H1 (cell line): ENCODE measurements around the gene FREM1. TPM values are rescaled to one million over a fixed set of nuclear protein-coding genes. Genes with fewer than 3 reads are reported as not detected.

Source experiments
- CTCF ChIA-PET: fragments of 300-600 bp; sonication (Branson Sonifier 250); formaldehyde crosslinking; loops from one replicate; lab custom pipeline; 2021; ENCODE audit not compliant: partially characterized antibody; lab: Charles Lee
- POLR2A ChIA-PET: fragments of 300-600 bp; sonication (Branson Sonifier 250); formaldehyde crosslinking; loops from one replicate; lab custom pipeline; 2021; ENCODE audit warnings: inconsistent platforms; ENCODE audit not compliant: partially characterized antibody; lab: Charles Lee
- DNase-seq, 2 experiments: peaks; one replicate each; pipeline versions ENCODE4 v3.0.0 to v3.0.0-alpha.2; 2010 to 2022; ENCODE audit warnings: low spot score in 2 of 2, low read depth in 1 of 2, mixed read lengths in 1 of 2
- FAIRE-seq: peaks from 2 replicates; lab custom pipeline; 2011; peaks lifted over from hg19 to GRCh38; lab: Jason Lieb, UNC
- H2AFZ ChIP-seq: 2 replicates; pipeline ENCODE4 v1.8.1; 2012; ENCODE audit warnings: low read length, inconsistent platforms
- H2AK5ac ChIP-seq: 2 replicates; pipeline ENCODE4 v1.6.1; 2013; ENCODE audit warnings: low read depth, low read length
- H2BK120ac ChIP-seq: replicated peaks from 2 replicates; pipeline ENCODE3; 2013; ENCODE audit warnings: low read depth, low read length, inconsistent platforms
- H2BK12ac ChIP-seq: 2 replicates; pipeline ENCODE4 v1.6.1; 2013; ENCODE audit warnings: low read depth, low read length
- H2BK15ac ChIP-seq: 2 replicates; pipeline ENCODE4 v1.6.1; 2013; ENCODE audit warnings: low read length
- H2BK20ac ChIP-seq: 2 replicates; pipeline ENCODE4 v1.6.1; 2013; ENCODE audit warnings: low read length
- H2BK5ac ChIP-seq: 2 replicates; pipeline ENCODE4 v1.6.1; 2013; ENCODE audit warnings: low read depth, low read length
- H3K14ac ChIP-seq: 2 replicates; pipeline ENCODE4 v1.6.1; 2013; ENCODE audit warnings: inconsistent platforms; ENCODE audit not compliant: insufficient read length
- H3K18ac ChIP-seq: 2 replicates; pipeline ENCODE4 v1.6.1; 2013; ENCODE audit warnings: low read length; ENCODE audit errors: extremely low read depth
- H3K23ac ChIP-seq: 2 replicates; pipeline ENCODE4 v1.6.1; 2013; ENCODE audit warnings: inconsistent platforms; ENCODE audit not compliant: insufficient read length
- H3K23me2 ChIP-seq: 2 replicates; pipeline ENCODE4 v1.6.1; 2013; ENCODE audit warnings: low read depth, low read length
- H3K27ac ChIP-seq: 2 replicates; pipeline ENCODE4 v1.6.1; 2011; ENCODE audit warnings: low read depth, low read length, inconsistent platforms
- H3K27me3 ChIP-seq, 4 experiments: replicated peaks in 1 of 4; 1 replicate in 1 of 4; 2 replicates in 3 of 4; pipeline versions ENCODE4 v1.6.1 to v1.8.1; 2011 to 2013; ENCODE audit warnings: low read length in 3 of 4, mild to moderate bottlenecking in 3 of 4, inconsistent platforms in 2 of 4, mixed read lengths in 2 of 4, moderate library complexity in 1 of 4; ENCODE audit not compliant: control insufficient read depth in 3 of 4, insufficient read depth in 3 of 4; ENCODE audit errors: extremely low read depth in 1 of 4
- H3K36me3 ChIP-seq, 4 experiments: 2 replicates each; pipeline versions ENCODE4 v1.6.1 to v1.8.1; 2011 to 2013; ENCODE audit warnings: mild to moderate bottlenecking in 4 of 4, low read length in 3 of 4, moderate library complexity in 2 of 4, control low read depth in 1 of 4, inconsistent platforms in 1 of 4; ENCODE audit not compliant: insufficient read depth in 4 of 4, control insufficient read depth in 2 of 4
- H3K4ac ChIP-seq: replicated peaks from 2 replicates; pipeline ENCODE3; 2013; ENCODE audit warnings: low read length, low read depth, mixed read lengths, inconsistent platforms; ENCODE audit not compliant: insufficient read length
- H3K4me1 ChIP-seq, 4 experiments: replicated peaks in 1 of 4; 1 replicate in 1 of 4; 2 replicates in 3 of 4; pipeline versions ENCODE4 v1.6.1 to v1.8.1; 2011 to 2013; ENCODE audit warnings: low read length in 3 of 4, inconsistent platforms in 2 of 4, mixed read lengths in 1 of 4; ENCODE audit not compliant: insufficient read depth in 4 of 4, control insufficient read depth in 3 of 4
- H3K4me2 ChIP-seq, 2 experiments: 2 replicates each; pipeline versions ENCODE4 v1.6.1 to v1.8.1; 2011 to 2013; ENCODE audit warnings: low read depth in 2 of 2, low read length in 2 of 2, control low read depth in 1 of 2, inconsistent platforms in 1 of 2, mild to moderate bottlenecking in 1 of 2; ENCODE audit not compliant: insufficient read depth in 1 of 2
- H3K4me3 ChIP-seq, 4 experiments: fragments of 200-600, 300-600 bp in 1 of 4; sonication (generic), shearing (Covaris generic), sonication (Bioruptor Twin) in 1 of 4; 2 replicates each; pipeline versions ENCODE4 v1.5.1 to v1.8.1; 2011 to 2016; ENCODE audit warnings: low read length in 4 of 4, low read depth in 3 of 4, control low read depth in 2 of 4, inconsistent platforms in 2 of 4, mild to moderate bottlenecking in 2 of 4, mixed read lengths in 1 of 4, moderate library complexity in 1 of 4; ENCODE audit not compliant: insufficient read depth in 2 of 4; ENCODE audit errors: extremely low read depth in 1 of 4
- H3K56ac ChIP-seq: replicated peaks from 2 replicates; pipeline ENCODE3; 2013; ENCODE audit warnings: low read depth, mild to moderate bottlenecking, mixed read lengths, low read length, inconsistent platforms; ENCODE audit not compliant: insufficient read length
- H3K79me1 ChIP-seq: 2 replicates; pipeline ENCODE4 v1.6.1; 2013; ENCODE audit warnings: low read depth, low read length, control low read depth
- H3K79me2 ChIP-seq, 2 experiments: 2 replicates each; pipeline versions ENCODE4 v1.6.1 to v1.8.1; 2012 to 2013; ENCODE audit warnings: low read length in 2 of 2, mild to moderate bottlenecking in 2 of 2, inconsistent platforms in 1 of 2; ENCODE audit not compliant: insufficient read depth in 2 of 2, control insufficient read depth in 1 of 2
- H3K9ac ChIP-seq, 4 experiments: replicated peaks in 1 of 4; 1 replicate in 1 of 4; 2 replicates in 3 of 4; pipeline versions ENCODE4 v1.6.1 to v1.8.1; 2011 to 2013; ENCODE audit warnings: low read depth in 3 of 4, low read length in 3 of 4, control low read depth in 2 of 4, mild to moderate bottlenecking in 2 of 4, moderate library complexity in 2 of 4, inconsistent platforms in 1 of 4; ENCODE audit errors: extremely low read depth in 1 of 4
- H3K9me3 ChIP-seq, 2 experiments: 2 replicates each; pipeline versions ENCODE4 v1.6.1 to v1.8.1; 2012 to 2013; ENCODE audit warnings: mild to moderate bottlenecking in 2 of 2, moderate library complexity in 2 of 2, control low read depth in 1 of 2, inconsistent platforms in 1 of 2, low read depth in 1 of 2, low read length in 1 of 2, mixed read lengths in 1 of 2; ENCODE audit not compliant: insufficient read depth in 2 of 2
- H4K20me1 ChIP-seq, 2 experiments: replicated peaks in 1 of 2; 2 replicates each; pipeline versions ENCODE3 to v1.8.1; 2011 to 2013; ENCODE audit warnings: inconsistent platforms in 2 of 2, low read length in 2 of 2, mild to moderate bottlenecking in 1 of 2; ENCODE audit not compliant: insufficient read depth in 2 of 2, control insufficient read depth in 1 of 2
- H4K5ac ChIP-seq: 2 replicates; pipeline ENCODE4 v1.6.1; 2013; ENCODE audit warnings: low read length, low read depth, mixed read lengths, inconsistent platforms; ENCODE audit not compliant: insufficient read length
- H4K8ac ChIP-seq: 2 replicates; pipeline ENCODE4 v1.8.0; 2013; ENCODE audit warnings: mild to moderate bottlenecking, moderate library complexity, low read length, inconsistent platforms; ENCODE audit not compliant: insufficient read depth; ENCODE audit errors: extremely low read depth
- H4K91ac ChIP-seq: replicated peaks from 2 replicates; pipeline ENCODE3; 2013; ENCODE audit warnings: low read length, mixed read lengths, inconsistent platforms; ENCODE audit not compliant: insufficient read length
- BRCA1 ChIP-seq: IDR thresholded peaks from 2 replicates; pipeline ENCODE4 v1.6.1; 2012; ENCODE audit warnings: low read depth, low read length, improper control_type of control experiment
- CREB1 ChIP-seq: IDR thresholded peaks from 2 replicates; pipeline ENCODE4 v1.6.1; 2012; ENCODE audit warnings: inconsistent platforms
- CTBP2 ChIP-seq: IDR thresholded peaks from 2 replicates; pipeline ENCODE4 v1.7.0; 2011; ENCODE audit warnings: borderline replicate concordance, mild to moderate bottlenecking, moderate library complexity, mixed read lengths, low read length; ENCODE audit not compliant: insufficient read depth, insufficient read length
- HDAC2 ChIP-seq, 2 experiments: fragments of 300-600 bp in 1 of 2; sonication (generic) in 1 of 2; IDR thresholded peaks; 2 replicates each; pipeline ENCODE4 v1.6.1; 2011 to 2012; ENCODE audit warnings: low read depth in 2 of 2, low read length in 2 of 2, mild to moderate bottlenecking in 2 of 2, moderate library complexity in 2 of 2, borderline replicate concordance in 1 of 2, inconsistent platforms in 1 of 2
- HDAC6 ChIP-seq: IDR thresholded peaks from one replicate; pipeline ENCODE4 v1.7.1; 2012; ENCODE audit warnings: low read depth, mild to moderate bottlenecking, inconsistent platforms, low read length, moderate library complexity
- JUN ChIP-seq: IDR thresholded peaks from 2 replicates; pipeline ENCODE4 v1.6.1; 2011; ENCODE audit warnings: low read depth, mild to moderate bottlenecking, improper control_type of control experiment, low read length
- MAFK ChIP-seq: IDR thresholded peaks from 2 replicates; pipeline ENCODE4 v1.6.1; 2012; ENCODE audit warnings: low read depth, mild to moderate bottlenecking, improper control_type of control experiment, low read length
- MAX ChIP-seq: IDR thresholded peaks from 2 replicates; pipeline ENCODE4 v1.6.1; 2012; ENCODE audit warnings: inconsistent platforms
- RFX5 ChIP-seq: IDR thresholded peaks from 2 replicates; pipeline ENCODE4 v1.6.1; 2011; ENCODE audit warnings: low read depth, low read length, improper control_type of control experiment, borderline replicate concordance
- RXRA ChIP-seq: IDR thresholded peaks from 2 replicates; pipeline ENCODE4 v1.6.1; 2011; ENCODE audit warnings: low read depth, mild to moderate bottlenecking, low read length, moderate library complexity; ENCODE audit not compliant: insufficient read depth
- SIX5 ChIP-seq: IDR thresholded peaks from 2 replicates; pipeline ENCODE4 v1.6.1; 2011; ENCODE audit warnings: mild to moderate bottlenecking, low read depth, low read length
- SRF ChIP-seq: IDR thresholded peaks from 2 replicates; pipeline ENCODE4 v1.6.1; 2011; ENCODE audit warnings: mild to moderate bottlenecking, low read depth, low read length, moderate library complexity
- WGBS, 2 experiments: shearing (Covaris generic) in 1 of 2; methylation state at CpG; one replicate each; pipeline versions ENCODE4 v1.1.6 to v1.1.7; 2013 to 2015; ENCODE audit warnings: low lambda C conversion rate in 2 of 2, mixed read lengths in 2 of 2, inconsistent platforms in 1 of 2, low coverage in 1 of 2, missing lambda C conversion rate in 1 of 2; ENCODE audit not compliant: insufficient replicate concordance in 2 of 2, insufficient coverage in 1 of 2, insufficient read length in 1 of 2; ENCODE audit errors: extremely low coverage in 1 of 2, missing lambda C conversion rate in 1 of 2; 5-methylcytosine and 5-hydroxymethylcytosine counted together
- polyA plus RNA-seq, 7 experiments: library from polyadenylated mRNA; depleted of rRNA in 3 of 7; stranded (reverse) in 5 of 7; unstranded in 2 of 7; fragments of >200 nt in 5 of 7; fragments of 200-250 nt in 2 of 7; gene quantifications; 1 replicate in 5 of 7; 2 replicates in 1 of 7; 4 replicates in 1 of 7; pipeline versions ENCODE4 v1.2.1 to v1.2.3, GENCODE V29; 2011 to 2013; ENCODE audit warnings: missing spikeins in 2 of 7, mixed read lengths in 2 of 7
- total RNA-seq: library from RNA; stranded (reverse); fragmentation: NEBNext Ultra II Directional; extraction: Animal tissue kit (Norgen Biotek cat#: 25700); gene quantifications from 2 replicates; pipeline ENCODE4 v1.2.1, GENCODE V29; 2021
- TF ChIP-seq, protein P1 (sequence below): IDR thresholded peaks from 2 replicates; pipeline ENCODE4 v1.6.1; 2012; ENCODE audit warnings: inconsistent platforms

FREM1 gene
- total and polyA plus RNA-seq, 2 of the 8 experiments (the other 6 are each of a cell fraction or from before 2014, with no cell fraction given) = 2.6 to 3.1 TPM

- Histone ChIP-seq H3K9me3 (0 out of 4 replicates have a peak, but pooled peaks cover 0 to 3% of the 10 kb centered on the region in 2 experiments), H4K5ac (no peak overlapping the region), H3K4ac (no peak overlapping the region), H3K4me1 (no peaks in the 10 kb centered on the region), H2BK120ac (no peak overlapping the region), H2AFZ (no peak overlapping the region), H3K4me2 (no peak overlapping the region), H3K36me3 (peaks cover 0 to 4% (median 0%) of the 10 kb centered on the region in 4 experiments; a peak in 2 of 8 replicates), H3K56ac (no peak overlapping the region), H4K91ac (no peak overlapping the region), H3K79me1 (no peaks in the 10 kb centered on the region), H3K79me2 (no peaks in the 10 kb centered on the region), H2BK5ac (no peak overlapping the region), H3K27me3 (no peaks in the 10 kb centered on the region), H2BK12ac (no peak overlapping the region), H3K14ac (no peak overlapping the region), H4K8ac (no peak overlapping the region), H2BK15ac (no peak overlapping the region), H3K27ac (no peak overlapping the region), H4K20me1 (no peaks in the 10 kb centered on the region), H3K18ac (no peak overlapping the region), H3K23ac (no peak overlapping the region), H3K23me2 (no peaks in the 10 kb centered on the region), H3K9ac (no peak overlapping the region), H3K4me3 (no peak overlapping the region), H2BK20ac (no peak overlapping the region), H2AK5ac (no peak overlapping the region)
- no peak for DNase-seq
- no peak for FAIRE-seq
- ChIA-PET CTCF (no interaction called here), POLR2A (no interaction called here)
- 89% methylated on average over 6 of the region's 6 CpGs; no CpG with 5 or more reads in 1 of the 2 experiments for WGBS, 2 experiments
- TF ChIP-seq CREB1 (no peak), MAFK (no peak), JUN (no peak), SIX5 (no peak), RFX5 (no peak), MAX (no peak), BRCA1 (no peak), HDAC2 (IDR thresholded peaks at IDR 0.05; ENCODE audit: borderline replicate concordance in 1 of 2, low read depth in 2 of 2, low read length in 2 of 2) (no peak), CTBP2 (no peak), HDAC6 (no peak), SRF (no peak), RXRA (no peak)
- TF ChIP-seq, protein P1, sequence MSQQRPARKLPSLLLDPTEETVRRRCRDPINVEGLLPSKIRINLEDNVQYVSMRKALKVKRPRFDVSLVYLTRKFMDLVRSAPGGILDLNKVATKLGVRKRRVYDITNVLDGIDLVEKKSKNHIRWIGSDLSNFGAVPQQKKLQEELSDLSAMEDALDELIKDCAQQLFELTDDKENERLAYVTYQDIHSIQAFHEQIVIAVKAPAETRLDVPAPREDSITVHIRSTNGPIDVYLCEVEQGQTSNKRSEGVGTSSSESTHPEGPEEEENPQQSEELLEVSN = no peak
These were observed 103.2 kb downstream of the FREM1 start for GRCh38 chr9:14806941-14807520.
